Measurements from ENCODE around the gene LARGE1. TPM values are rescaled to one million over a fixed set of nuclear protein-coding genes. Genes with fewer than 3 reads are reported as not detected.
"Not testable (repeated sequence)": the region's sequence is repeated elsewhere in the genome, so short reads cannot be mapped to it uniquely, and the experiment has no call there.

LARGE1 gene
- total RNA-seq, 1 experiment from 2014 or later = 5.2 TPM

DNA sequence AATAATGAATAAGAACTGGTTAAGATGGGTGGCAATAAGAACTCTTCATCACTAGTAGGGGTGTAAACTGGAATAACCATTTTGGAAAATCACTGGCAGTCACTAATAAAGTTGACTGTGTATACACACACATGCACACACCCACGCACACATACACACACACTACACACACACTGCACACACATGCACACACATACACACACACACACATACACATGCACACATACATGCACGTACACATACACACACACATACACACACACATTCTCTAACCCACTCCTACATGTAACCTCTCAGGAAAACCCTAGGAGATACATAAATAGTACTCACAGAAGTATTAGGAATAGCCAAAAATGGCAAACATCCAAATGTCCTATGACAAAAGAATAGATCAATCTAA, 455.6 kb downstream of the LARGE1 start:
- H3K27ac Mint-ChIP-seq (ENCODE audit: low read depth, unreplicated experiment) = no peak overlapping the region
- CTCF ChIA-PET = interaction anchor here (0.9 kb wide), 1 partner anchor 162 kb away, joined by 3 read pairs; no protein-coding TSS in a partner anchor
- H3K27me3 Mint-ChIP-seq (ENCODE audit: insufficient read depth, unreplicated experiment) = no peaks in the 10 kb centered on the region
- no peaks in the 10 kb centered on the region for H3K9me3 Mint-ChIP-seq (ENCODE audit: unreplicated experiment)
- no peaks in the 10 kb centered on the region for H3K4me1 Mint-ChIP-seq (ENCODE audit: insufficient read depth, unreplicated experiment)
- no peaks in the 10 kb centered on the region for H3K36me3 Mint-ChIP-seq (ENCODE audit: insufficient read depth, unreplicated experiment)
- TF ChIP-seq, protein P1, sequence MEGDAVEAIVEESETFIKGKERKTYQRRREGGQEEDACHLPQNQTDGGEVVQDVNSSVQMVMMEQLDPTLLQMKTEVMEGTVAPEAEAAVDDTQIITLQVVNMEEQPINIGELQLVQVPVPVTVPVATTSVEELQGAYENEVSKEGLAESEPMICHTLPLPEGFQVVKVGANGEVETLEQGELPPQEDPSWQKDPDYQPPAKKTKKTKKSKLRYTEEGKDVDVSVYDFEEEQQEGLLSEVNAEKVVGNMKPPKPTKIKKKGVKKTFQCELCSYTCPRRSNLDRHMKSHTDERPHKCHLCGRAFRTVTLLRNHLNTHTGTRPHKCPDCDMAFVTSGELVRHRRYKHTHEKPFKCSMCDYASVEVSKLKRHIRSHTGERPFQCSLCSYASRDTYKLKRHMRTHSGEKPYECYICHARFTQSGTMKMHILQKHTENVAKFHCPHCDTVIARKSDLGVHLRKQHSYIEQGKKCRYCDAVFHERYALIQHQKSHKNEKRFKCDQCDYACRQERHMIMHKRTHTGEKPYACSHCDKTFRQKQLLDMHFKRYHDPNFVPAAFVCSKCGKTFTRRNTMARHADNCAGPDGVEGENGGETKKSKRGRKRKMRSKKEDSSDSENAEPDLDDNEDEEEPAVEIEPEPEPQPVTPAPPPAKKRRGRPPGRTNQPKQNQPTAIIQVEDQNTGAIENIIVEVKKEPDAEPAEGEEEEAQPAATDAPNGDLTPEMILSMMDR (IDR thresholded peaks at IDR 0.05; ENCODE audit: unreplicated experiment) = no peak
- POLR2A ChIA-PET = no interaction called here
- no TSS peak for BruUV-seq (replicated peaks)
- no peak overlapping the region for H3K4me3 Mint-ChIP-seq (ENCODE audit: unreplicated experiment)
- DNase-seq (ENCODE audit: unreplicated experiment) = no peak
- intact Hi-C loops (cut with micrococcal nuclease) = no loop called here

- ChIA-PET POLR2A (no interaction called here), CTCF (no interaction called here)
- no TSS peak for BruUV-seq (replicated peaks)
- Mint-ChIP-seq H3K36me3 (ENCODE audit: insufficient read depth, unreplicated experiment) (no peaks in the 10 kb centered on the region), H3K9me3 (ENCODE audit: unreplicated experiment) (no peaks in the 10 kb centered on the region), H3K27me3 (ENCODE audit: insufficient read depth, unreplicated experiment) (no peaks in the 10 kb centered on the region), H3K27ac (ENCODE audit: low read depth, unreplicated experiment) (no peak overlapping the region), H3K4me1 (ENCODE audit: insufficient read depth, unreplicated experiment) (no peaks in the 10 kb centered on the region), H3K4me3 (ENCODE audit: unreplicated experiment) (no peak overlapping the region)
- TF ChIP-seq, protein P1 (IDR thresholded peaks at IDR 0.05; ENCODE audit: unreplicated experiment) = no peak
- intact Hi-C loops (cut with micrococcal nuclease) = no loop called here
- DNase-seq (ENCODE audit: unreplicated experiment) = no peak
These were observed 458.4 kb downstream of the LARGE1 start for GRCh38 chr22:33461698-33462434.

DNA sequence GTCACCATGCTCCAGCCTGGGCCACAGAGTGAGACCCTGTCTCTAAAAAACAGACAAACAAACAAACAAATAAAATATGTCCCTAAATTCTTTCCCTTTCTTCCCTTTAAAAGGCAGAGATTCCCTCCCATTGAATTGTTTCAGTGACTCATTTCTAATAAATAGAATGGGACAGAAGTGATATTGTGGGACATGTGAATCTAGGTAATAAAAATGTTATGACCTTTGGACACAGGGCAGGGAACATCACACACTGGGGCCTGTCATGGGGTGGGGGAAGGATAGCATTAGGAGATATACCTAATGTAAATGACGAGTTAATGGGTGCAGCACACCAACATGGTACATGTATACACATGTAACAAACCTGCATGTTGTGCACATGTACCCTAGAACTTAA, 459.0 kb downstream of the LARGE1 start:
- CTCF ChIA-PET; intact Hi-C loops (cut with micrococcal nuclease); H3K27me3 Mint-ChIP-seq (ENCODE audit: insufficient read depth, unreplicated experiment); H3K9me3 Mint-ChIP-seq (ENCODE audit: unreplicated experiment); H3K4me3 Mint-ChIP-seq (ENCODE audit: unreplicated experiment); DNase-seq (ENCODE audit: unreplicated experiment); POLR2A ChIA-PET; H3K36me3 Mint-ChIP-seq (ENCODE audit: insufficient read depth, unreplicated experiment); H3K27ac Mint-ChIP-seq (ENCODE audit: low read depth, unreplicated experiment); BruUV-seq (replicated peaks); H3K4me1 Mint-ChIP-seq (ENCODE audit: insufficient read depth, unreplicated experiment): not testable (repeated sequence)

- no peak overlapping the region for H3K27ac Mint-ChIP-seq (ENCODE audit: low read depth, unreplicated experiment)
- TF ChIP-seq, protein P1 (IDR thresholded peaks at IDR 0.05; ENCODE audit: unreplicated experiment) = no peak
- CTCF ChIA-PET = no interaction called here
- no peak overlapping the region for H3K4me3 Mint-ChIP-seq (ENCODE audit: unreplicated experiment)
- no peaks in the 10 kb centered on the region for H3K9me3 Mint-ChIP-seq (ENCODE audit: unreplicated experiment)
- DNase-seq (ENCODE audit: unreplicated experiment) = no peak
- POLR2A ChIA-PET = no interaction called here
- H3K27me3 Mint-ChIP-seq (ENCODE audit: insufficient read depth, unreplicated experiment) = no peaks in the 10 kb centered on the region
- H3K4me1 Mint-ChIP-seq (ENCODE audit: insufficient read depth, unreplicated experiment) = no peaks in the 10 kb centered on the region
- intact Hi-C loops (cut with micrococcal nuclease) = no loop called here
- no TSS peak for BruUV-seq (replicated peaks)
- no peaks in the 10 kb centered on the region for H3K36me3 Mint-ChIP-seq (ENCODE audit: insufficient read depth, unreplicated experiment)
These were observed 461.1 kb downstream of the LARGE1 start for GRCh38 chr22:33459137-33459536.

- POLR2A ChIA-PET = no interaction called here
These were observed 463.8 kb downstream of the LARGE1 start for GRCh38 chr22:33456511-33456910.

More at GRCh38 chr22:33456511-33456910, 463.8 kb downstream of the LARGE1 start:
- no TSS peak for BruUV-seq (replicated peaks)
- Mint-ChIP-seq H3K4me3 (ENCODE audit: unreplicated experiment) (no peak overlapping the region), H3K4me1 (ENCODE audit: insufficient read depth, unreplicated experiment) (no peaks in the 10 kb centered on the region), H3K9me3 (ENCODE audit: unreplicated experiment) (no peaks in the 10 kb centered on the region), H3K27ac (ENCODE audit: low read depth, unreplicated experiment) (no peak overlapping the region), H3K36me3 (ENCODE audit: insufficient read depth, unreplicated experiment) (no peaks in the 10 kb centered on the region), H3K27me3 (ENCODE audit: insufficient read depth, unreplicated experiment) (no peaks in the 10 kb centered on the region)
- no peak for DNase-seq (ENCODE audit: unreplicated experiment)
- TF ChIP-seq, protein P1 (IDR thresholded peaks at IDR 0.05; ENCODE audit: unreplicated experiment) = no peak
- intact Hi-C loops (cut with micrococcal nuclease) = no loop called here
- CTCF ChIA-PET = no interaction called here

All from MCF 10A (cell line).